Measurements from ENCODE around the gene ENTREP3.
"Not testable (repeated sequence)": the region's sequence is repeated elsewhere in the genome, so short reads cannot be mapped to it uniquely, and the experiment has no call there.

Gene ENTREP3

DNA sequence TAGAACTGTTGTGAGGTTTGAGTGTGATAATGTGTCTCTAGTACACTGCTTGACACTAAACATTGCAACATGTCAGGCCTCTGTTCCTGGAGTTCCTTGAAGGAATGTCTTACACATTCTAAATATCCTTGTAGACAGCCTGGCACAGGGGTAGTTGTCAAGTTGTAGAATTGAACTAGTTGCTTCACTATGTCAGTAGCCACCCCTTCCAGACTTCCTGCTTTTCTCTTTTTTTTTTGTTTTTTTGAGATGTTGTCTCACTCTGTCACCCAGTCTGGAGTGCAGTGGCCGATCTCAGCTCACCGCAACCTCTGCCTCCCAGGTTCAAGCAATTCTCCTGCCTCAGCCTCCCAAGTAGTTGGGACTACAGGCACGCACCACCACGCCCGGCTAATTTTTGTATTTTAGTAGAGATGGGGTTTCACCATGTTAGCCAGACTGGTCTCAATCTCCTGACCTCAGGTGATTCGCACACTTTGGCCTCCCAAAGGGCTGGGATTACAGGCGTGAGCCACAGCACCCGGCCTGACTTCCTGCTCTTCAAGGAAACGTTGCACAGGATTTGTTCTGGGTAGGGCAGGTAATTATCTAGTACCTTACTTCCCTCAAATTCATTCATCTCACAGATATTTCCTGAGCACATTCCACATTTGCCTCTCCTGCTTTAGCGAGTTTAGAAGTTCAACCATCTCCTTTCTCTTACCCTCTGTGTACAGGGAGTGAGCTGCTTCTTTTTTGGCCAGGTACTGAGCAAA, 34.9 kb downstream of the ENTREP3 start:
- DNase-seq: not testable (repeated sequence)

DNA sequence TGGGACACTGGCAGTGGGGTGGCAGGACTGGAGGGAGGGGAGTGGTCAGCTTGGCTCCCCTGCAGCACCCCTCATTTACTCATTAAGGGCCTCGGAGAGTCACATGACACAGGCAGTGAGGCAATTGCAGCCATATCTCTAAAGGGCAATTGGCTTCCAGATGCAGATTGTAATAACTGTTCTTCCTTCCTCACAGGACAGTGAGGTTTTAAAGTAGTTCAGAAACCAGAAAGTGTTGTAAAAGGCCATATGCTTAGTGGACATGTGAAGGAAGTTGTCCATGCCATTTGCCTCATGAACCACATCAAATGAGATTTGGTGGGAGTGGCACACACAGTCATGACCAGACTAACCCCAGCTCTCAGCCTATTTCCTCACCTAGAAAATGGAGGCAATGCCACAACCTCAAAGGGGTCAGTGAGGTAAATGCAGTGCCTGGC, 35.7 kb downstream of the ENTREP3 start:
- DNase-seq: no peak

DNA sequence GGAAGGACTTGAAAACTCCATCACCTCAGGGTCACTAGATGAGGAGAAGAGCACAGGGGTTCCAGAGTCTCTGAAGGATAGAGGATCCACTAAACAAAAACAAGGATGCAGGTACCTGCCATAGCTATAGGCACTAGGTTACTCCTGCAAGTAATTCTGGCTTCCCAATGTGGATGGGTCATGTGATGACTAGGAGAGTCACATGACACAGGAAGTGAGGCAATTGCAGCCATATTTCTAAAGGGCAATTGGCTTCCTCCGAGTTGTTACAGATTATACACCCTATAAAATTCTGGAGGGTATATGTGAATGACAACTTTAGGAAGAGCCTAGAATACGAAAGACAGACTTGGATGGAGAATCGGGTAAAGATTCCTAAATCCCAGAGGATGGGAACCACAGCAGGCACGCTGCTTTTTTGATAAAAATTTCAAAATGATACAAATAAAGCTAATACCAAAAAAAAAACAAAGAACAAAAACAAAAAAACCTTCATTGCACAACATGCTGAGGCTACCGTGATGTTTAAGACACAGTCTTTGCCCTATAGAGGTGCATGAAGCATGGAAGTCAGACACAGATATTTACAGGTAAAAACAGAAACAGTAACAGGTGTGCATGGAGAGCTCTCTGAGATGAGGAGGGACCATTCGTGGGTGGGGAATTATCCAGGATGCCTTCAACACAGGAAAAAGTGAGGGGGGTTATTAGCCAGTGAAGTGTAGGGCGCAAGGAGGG, 36.3 kb downstream of the ENTREP3 start:
- no peak for DNase-seq

DNA sequence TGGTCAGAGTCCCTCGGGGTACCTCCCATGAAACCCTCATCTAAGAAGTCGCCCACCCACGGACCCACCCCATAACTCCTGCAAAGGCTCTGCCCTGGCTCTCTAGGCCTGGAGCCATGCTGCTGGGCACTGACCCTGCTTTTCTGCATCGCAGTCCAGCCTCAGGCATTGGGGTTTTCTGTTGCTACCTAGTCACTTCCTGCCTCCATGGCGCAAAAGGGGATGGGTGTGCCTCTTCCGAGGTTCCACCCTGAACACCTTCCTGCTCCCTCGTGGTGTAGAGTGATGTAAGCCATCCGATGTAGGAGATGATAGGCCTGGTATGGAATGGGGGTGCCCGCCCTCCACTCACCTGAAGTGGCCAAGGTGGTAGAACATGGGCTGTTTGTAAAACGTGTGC, 40.6 kb downstream of the ENTREP3 start:
- DNase-seq: not testable (repeated sequence)

DNA sequence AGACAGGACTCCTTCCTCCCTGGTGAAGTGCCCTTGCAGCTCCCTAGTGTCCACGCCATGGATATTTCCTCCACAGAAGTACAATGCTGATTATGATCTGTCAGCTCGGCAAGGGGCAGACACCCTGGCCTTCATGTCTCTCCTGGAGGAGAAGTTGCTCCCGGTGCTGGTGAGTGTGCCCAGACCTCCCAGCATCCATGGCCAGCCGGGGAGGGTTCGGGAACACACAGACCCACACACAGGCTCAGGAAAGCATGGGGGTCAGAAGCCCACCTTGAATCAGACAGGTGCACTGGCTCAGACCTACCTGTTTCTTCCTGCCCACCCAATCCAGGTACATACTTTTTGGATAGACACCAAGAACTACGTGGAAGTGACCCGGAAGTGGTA, 43.2 kb downstream of the ENTREP3 start:
- DNase-seq: not testable (repeated sequence)

DNA sequence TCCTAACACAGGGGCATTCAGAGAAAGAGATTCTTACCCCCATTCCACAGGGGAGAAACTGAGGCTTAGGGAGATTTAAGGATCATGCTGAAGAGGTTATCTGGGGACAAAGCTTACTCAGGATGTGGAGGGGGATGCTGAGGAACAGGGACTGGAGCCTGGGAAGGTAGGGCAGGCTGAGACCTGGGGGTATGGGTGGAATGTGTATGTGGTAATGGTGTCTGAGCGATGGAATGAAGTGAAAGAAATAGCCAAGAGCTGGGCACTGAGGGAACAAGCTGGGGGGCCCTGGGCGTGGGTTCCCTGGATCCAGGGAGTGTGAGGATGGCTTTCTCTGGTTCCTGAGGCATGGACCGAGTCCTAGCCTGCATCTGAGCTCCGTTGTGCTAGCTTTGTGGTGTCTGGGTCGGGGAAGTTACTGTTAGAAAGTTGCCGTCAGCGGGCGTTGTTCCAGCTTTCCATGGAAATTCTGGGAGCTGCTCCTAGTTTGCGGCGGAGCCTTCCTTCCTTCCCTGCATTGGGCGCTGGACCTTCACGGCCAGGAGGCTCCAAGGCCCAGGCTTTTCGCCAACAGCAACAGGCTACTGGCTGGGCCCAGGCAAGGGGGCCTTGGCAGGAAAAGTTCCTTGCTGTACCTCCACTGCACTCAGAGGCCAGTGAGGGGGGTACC, 43.8 kb downstream of the ENTREP3 start:
- not testable (repeated sequence) for DNase-seq

DNA sequence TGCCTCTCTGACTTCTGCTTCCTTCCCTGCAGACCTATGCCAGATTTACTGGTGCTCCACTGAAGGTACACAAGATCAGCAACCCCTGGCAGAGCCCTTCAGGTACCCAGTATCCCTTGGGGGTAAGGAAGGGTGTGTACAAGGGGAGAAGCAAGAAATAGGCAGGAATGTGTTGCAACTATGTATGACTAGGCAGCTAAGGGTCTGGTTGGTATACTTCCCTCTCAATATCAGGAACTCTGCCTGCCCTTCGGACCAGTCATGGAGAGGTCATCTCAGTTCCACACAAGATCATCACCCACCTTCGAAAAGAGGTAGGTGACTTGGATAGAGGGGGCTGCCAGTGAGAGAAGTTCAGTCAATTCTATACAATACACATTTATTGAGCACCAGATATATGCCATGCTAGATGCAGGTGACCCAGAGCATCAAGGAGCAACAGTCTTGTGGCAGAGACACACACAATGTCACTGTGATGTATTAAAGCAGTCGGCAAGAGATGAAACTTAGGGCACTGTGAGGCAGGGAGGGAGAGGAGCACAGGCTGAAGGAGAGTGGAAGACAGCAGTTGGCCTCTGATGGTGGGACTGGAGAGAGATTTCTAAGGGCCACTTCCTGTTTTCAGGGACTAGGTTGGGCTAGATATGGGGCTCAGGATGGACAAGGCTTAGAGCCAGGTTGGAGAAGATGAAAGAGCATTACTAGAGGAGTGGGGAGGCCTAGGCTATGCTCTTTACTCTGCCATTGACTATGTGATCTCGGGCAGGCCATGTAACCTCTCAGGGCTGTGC, 44.8 kb downstream of the ENTREP3 start:
- no peak for DNase-seq

DNA sequence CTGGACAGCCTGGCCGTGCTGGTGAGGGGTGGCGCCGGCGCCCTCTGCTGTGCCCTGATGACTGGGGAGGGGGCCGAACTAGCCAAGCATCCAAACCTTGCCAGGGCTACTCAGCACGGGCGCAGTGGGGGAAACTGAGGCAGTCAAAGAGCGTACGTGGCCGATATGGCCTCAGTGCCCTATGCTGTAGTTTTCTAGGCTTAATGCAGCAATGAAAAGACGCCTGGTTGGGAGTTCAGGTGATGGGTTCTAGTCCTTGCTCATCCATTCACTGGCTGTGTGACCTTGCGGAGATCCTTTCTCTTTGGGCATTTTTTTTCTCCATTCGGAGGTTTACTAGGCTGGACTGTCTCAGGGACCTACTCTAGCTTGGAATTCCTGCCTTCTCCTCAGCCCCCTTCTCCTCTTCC, 46.0 kb downstream of the ENTREP3 start:
- DNase-seq: no peak

DNA sequence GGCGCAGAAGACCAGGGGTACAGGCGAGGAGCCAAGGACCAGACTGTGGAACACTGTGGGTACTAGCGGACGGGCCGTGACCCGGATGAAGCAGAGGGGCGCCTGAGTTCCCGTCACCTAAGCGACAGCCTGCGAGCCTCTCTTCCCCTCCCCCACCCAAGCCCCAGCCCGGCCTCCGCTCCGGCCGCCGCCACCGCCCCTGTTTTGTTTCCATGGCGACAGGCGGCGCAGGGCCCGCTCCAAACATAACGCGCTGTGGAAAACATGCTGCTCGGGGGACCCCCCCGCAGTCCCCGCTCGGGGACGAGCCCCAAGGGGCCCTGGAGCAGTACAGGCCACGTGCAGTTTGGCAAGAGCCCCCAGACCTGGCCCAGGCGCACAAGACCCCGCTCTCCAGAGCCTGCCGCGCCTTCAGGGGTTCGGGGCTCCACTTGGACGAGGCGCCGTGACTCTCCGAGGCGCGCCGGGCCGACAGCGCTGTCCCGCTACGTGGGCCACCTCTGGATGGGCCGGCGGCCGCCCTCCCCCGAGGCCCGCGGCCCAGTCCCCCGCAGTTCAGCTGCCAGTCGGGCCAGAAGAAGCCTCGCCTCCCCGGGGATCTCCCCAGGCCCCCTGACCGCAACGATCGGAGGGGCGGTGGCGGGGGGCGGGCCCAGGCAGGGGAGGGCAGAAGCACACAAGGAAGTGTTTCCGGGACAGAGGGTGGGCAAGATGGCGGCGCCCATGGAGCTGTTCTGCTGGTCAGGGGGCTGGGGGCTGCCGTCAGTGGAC, 46.6 kb downstream of the ENTREP3 start, which contains the start of gene MTX1:
TSS of gene MTX1 (plus strand) at position 155 of the 771 bp plus-strand sequence. CDS start at position 265, 110 bp downstream.
- DNase-seq: peak; percentile 94

DNA sequence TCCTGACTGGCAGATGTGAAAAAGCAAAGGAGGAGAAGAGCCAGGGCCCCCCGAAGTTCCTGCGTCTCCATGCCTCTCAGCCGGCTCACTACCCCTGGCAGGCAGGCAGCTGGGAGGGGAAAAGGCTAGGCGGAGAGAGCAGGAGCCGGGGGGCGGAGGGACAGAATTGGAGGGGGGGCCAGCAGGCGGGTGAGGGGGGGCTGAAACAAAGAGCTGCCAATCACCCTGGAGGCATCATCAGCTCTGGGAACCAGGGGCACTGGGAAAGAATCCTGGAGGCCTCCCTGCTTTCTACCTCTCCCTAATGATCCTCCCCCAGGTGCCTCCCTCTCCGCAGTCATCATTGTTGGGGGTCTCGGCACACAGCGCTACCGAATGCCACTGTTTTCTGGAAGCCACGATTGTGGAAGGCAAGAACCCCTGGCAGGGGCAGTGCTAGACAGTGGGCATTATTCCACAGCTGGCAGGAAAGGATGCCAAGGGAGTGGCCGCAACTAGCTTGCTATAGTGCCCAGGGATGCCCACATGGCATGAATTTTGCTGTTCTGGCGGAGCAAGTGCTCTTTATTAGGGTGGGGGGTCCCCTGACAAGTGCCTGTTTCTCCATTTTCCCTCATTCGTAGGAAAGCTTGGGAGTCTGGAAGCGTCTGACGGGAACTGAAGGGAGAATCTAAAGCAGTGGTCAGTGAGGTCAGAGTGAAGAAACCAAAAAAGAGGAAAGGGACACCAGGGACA, 47.3 kb downstream of the ENTREP3 start, which contains the start of gene THBS3:
TSS of gene THBS3 (minus strand) at position 92 of the 735 bp plus-strand sequence. CDS start at position 71, 21 bp downstream.
- no peak for DNase-seq

DNA sequence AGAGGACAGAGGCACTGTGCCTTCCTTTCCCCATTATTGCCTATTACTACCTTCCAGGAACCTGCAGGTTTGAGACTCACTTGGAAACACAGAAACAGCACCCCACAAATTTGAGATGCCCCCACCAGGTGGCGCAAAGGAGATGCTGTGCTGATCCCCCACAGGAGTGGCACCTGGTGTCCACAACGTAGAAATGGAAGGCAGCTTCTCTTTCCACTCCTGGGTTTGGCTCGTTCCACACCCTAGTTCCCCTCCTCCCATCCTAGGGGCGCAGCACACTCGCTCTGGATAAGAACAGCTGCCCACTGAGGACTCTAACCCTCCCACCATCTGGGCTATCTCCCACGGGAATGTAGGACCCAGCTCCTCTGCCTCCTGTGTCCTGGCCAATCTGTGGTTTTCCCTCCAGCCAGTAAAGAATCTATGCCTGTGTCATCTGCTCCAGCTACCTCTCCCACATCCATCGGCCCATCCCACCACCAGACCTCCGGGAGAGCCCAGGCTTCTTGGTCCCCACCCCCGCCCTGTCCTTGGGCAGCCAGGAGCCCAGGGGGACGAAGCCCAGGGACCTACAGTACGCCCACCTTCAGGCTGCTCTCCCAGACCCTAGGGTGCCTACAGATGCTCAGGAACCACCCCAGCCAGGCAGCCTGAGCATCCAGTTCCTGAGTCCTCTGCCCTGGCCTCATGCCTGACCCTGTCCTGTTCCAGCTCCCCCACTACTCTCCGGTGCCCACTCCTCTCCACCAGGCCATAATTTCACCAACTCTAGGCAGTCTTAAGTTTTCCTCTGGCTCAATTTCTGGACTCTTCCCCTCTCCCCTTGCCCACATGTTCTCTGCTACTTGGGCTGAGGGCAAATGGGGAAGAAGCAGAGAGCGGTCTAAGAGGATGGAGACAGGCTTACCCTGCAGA, 48.1 kb downstream of the ENTREP3 start:
- DNase-seq: peak; percentile 95

DNA sequence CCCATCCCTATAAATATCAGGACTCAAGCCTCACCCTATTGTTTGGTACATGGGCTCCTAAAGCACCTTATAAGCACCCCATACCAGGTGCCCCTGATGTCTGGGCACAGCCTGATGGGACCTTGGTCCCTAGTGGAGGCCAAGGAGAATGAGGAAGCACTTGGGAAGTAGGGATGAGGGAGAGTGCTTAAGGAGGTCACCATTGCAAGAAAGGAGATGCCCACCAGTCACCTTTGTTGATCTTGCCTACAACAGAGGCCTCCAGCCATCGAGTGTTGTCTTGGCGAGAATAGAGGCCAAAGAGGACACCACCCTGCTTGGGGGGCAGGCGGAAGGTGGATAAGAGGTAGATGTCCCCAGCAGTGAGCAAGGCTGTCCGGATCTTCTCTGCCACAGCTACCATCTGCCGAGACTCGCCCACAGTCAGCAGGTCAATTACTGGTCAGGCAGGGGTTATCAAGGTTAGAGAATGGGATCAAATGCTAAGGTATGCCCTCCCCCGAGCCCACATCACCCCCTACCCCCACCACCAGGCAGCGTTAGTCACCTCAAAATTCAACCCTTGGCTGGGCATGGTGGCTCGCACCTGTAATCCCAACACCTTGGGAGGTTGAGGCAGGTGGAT, 49.2 kb downstream of the ENTREP3 start:
- DNase-seq: no peak

DNA sequence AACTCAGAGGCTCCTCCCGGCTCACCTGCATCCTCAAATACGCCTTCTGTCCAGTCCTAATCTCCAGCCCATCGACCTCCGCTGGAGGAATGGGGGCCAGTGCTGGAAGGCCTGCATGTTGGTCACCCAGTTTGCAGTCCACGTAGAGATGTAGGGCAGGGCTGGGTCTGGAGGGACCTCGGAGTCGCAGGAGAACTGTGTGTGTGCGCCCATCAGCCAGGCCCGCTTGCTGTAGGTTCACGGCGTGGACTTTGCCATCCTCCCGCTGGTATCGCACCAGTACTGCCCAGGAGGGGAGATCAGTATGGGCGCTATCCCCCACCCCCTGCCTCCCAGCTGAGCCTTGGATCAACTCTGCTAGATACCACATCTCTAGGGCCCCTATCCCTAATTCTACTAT, 50.2 kb downstream of the ENTREP3 start:
- DNase-seq: no peak

DNA sequence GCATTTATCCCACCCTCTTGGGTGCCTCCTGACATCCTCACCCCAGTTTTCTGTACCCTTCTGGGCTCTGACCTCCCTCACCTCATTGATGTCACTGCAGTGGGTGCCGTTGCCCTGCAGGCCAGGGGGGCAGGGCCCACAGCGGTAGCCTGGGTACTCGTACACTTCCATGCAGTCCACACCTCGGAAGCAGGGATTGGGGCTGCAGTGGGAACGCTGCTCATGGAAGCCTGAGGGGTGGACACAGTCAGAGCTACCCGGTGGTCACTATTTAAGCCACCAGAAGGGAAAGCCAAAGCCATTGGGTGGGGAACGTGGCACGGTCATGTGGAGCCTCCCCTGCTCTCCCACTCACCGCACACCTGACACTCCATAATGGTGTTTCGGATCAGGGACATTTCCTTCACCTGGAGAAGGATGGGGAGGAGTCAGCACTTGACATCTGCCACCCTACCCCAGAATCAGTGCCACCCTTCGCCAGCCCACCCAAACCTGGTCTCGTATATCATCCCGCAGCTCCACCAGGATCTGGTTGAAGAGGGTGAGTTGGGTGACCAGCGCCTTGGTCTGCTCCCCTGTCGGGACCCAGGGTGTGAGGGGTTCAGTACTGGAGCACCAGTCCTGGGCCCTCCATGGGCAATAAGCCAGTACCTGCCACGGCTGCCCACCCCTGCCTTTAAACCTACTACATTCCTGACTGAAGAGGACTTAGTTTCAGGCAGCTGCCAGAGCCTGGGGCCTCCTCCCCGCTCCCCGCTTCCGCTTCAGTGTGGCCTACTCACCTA, 52.4 kb downstream of the ENTREP3 start:
- no peak for DNase-seq

DNA sequence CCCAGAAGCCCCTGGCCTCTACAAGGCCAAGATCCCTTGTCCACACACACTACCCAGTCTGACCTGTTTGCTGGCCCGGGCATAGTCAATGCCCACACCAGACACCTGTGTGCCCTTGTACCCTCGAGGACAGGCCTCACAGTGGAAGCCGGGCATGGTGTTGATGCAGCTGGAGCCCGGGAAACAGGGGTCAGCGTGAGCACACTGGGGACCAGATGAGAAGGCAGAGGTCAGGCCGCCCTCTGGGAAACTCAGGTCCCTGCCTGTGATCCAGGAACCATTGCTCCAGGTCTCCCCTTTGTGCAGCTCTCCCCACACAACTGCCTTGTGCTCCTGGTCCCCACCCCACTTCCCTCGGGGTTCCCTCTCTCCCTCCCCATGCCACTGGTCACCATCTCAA, 53.1 kb downstream of the ENTREP3 start:
- DNase-seq: no peak

DNA sequence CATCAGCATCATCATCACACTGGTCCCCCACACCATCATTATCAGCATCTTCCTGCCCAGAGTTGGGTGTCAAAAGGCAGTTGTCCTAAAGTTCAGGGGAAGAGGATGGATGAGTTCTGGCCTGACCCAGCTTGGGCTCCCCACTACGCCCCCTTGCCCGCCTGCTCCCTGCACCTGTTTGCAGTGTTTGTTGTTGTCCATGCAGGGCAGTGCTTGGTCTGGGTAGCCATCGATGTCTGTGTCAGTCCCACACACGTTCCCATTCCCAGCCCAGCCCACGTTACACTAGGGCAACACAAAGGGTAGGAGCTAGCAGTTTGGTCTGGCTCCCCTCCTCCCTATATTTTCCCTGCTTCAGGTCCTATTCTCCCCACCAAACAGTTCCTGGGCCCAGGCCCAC, 54.4 kb downstream of the ENTREP3 start:
- DNase-seq: no peak

DNA sequence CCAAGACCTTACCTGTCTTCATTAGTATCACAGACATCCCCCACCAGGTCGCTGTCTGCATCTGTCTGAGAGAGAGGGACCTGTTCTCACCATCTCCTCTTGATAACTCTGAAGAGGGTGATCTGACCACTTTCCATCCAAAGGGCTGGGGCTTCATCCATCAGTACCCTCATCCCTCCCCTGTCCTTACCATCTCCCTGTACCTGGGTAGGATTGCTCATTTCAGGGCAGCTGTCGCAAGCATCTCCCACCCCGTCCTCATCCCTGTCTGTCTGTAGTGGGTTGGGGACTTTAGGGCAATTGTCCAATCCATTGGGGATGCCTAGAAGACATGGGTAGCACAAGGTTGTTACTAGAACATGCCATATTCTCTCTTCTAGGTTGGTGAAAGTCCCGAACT, 55.5 kb downstream of the ENTREP3 start:
- no peak for DNase-seq

DNA sequence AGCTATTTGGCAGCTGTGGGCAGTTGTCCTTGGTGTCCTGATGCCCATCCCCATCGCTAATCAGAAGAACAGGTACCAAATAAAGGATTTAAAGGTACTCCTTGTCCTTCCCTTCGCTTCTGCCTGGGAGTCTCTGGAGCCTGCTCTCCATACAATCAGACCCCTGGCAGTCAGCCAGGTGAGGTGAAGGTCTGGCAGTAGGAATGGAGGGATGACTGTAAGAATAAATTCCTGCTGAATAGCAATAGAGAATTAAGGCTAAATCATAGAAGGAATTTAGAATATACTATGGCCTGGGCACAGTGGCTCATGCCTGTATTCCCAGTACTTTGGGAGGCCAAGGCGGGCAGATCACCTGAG, 56.8 kb downstream of the ENTREP3 start:
- DNase-seq: no peak
